ENCODE data around the gene TUBB4B. TPM values are rescaled to one million over a fixed set of nuclear protein-coding genes. Genes with fewer than 3 reads are reported as not detected.

TUBB4B gene
- polyA plus RNA-seq, 2 of the 4 experiments (the other 2 are of a cell fraction), result 256 to 671 TPM

- DNase-seq (ENCODE audit: low read depth in 1 of 2, low spot score in 1 of 2), result no peak
- FAIRE-seq, result no peak
- Histone ChIP-seq H3K9me3 (no peaks in the 10 kb centered on the region), H3K27ac (no peak overlapping the region), H3K4me3 (no peak overlapping the region), H3K4me1 (peaks cover 45% of the 10 kb centered on the region), H3K4me2 (no peak overlapping the region)
- ATAC-seq, result no peak
- whole genome bisulfite sequencing (ENCODE audit: missing lambda C conversion rate), result 87% methylated on average over 8 of the region's 8 CpGs
- TF ChIP-seq SMC3 (IDR thresholded peaks at IDR 0.05), result no peak
- TF ChIP-seq RCOR1 (IDR thresholded peaks at IDR 0.05; ENCODE audit: low read depth, low read length), result no peak
- TF ChIP-seq MAFK (IDR thresholded peaks at IDR 0.05; ENCODE audit: partially characterized antibody), result no peak
- no peak for TF ChIP-seq FOSL2 (IDR thresholded peaks at IDR 0.05)
- TF ChIP-seq FOSL2 (CRISPR knock-in tag; IDR thresholded peaks at IDR 0.05), result no peak
- TF ChIP-seq CHD2 (IDR thresholded peaks at IDR 0.05; ENCODE audit: low read length, partially characterized antibody), result no peak
- TF ChIP-seq EP300 (IDR thresholded peaks at IDR 0.05), result no peak
- POLR2A ChIA-PET, result no interaction called here
- CTCF ChIA-PET, result interaction anchor here (0.7 to 3.7 kb wide), 5 partner anchors 10 to 133 kb away, joined by 3 to 17 read pairs (median 5); partner anchors contain the start of genes RNF224 and SAPCD2
Measured at GRCh38 chr9:137202966-137203365, 38.1 kb upstream of the TUBB4B start.

DNA sequence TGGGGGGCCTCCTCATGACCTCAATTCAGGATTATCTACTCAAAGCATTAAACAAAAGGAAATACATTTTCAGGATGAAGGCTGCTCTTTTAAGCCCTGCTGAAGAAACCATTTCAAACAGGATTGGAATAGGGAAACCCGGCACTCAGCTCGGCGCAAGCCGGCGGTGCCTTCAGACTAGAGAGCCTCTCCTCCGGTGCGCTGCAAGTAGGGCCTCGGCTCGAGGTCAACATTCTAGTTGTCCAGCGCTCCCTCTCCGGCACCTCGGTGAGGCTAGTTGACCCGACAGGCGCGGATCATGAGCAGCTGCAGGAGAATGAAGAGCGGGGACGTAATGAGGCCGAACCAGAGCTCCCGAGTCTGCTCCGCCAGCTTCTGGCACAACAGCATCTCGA, 36.4 kb upstream of the TUBB4B start:
- Histone ChIP-seq H3K4me2 (peak overlapping the region; percentile 86), H3K27ac (peak overlapping the region; percentile 93 to 97), H3K4me1 (peaks cover 30% of the 10 kb centered on the region), H3K4me3 (peak overlapping the region; percentile 93), H3K9me3 (no peaks in the 10 kb centered on the region)
- FAIRE-seq (no peak), ATAC-seq (no peak), DNase-seq (ENCODE audit: low read depth in 1 of 2, low spot score in 1 of 2) (no peak)
- no peak for TF ChIP-seq CHD2 (IDR thresholded peaks at IDR 0.05; ENCODE audit: low read length, partially characterized antibody)
- POLR2A ChIA-PET, result interaction anchor here (1.0 to 1.5 kb wide), 4 partner anchors 16 to 41 kb away, joined by 3 to 4 read pairs (median 4); no protein-coding TSS in a partner anchor
- CTCF ChIA-PET, result interaction anchor here (0.8 to 4.0 kb wide), 8 partner anchors 9 to 141 kb away, joined by 3 to 24 read pairs (median 4); partner anchors contain the start of genes RNF208, RNF224 and SSNA1
- 26% methylated on average over 21 of the region's 21 CpGs for WGBS (ENCODE audit: missing lambda C conversion rate)

DNA sequence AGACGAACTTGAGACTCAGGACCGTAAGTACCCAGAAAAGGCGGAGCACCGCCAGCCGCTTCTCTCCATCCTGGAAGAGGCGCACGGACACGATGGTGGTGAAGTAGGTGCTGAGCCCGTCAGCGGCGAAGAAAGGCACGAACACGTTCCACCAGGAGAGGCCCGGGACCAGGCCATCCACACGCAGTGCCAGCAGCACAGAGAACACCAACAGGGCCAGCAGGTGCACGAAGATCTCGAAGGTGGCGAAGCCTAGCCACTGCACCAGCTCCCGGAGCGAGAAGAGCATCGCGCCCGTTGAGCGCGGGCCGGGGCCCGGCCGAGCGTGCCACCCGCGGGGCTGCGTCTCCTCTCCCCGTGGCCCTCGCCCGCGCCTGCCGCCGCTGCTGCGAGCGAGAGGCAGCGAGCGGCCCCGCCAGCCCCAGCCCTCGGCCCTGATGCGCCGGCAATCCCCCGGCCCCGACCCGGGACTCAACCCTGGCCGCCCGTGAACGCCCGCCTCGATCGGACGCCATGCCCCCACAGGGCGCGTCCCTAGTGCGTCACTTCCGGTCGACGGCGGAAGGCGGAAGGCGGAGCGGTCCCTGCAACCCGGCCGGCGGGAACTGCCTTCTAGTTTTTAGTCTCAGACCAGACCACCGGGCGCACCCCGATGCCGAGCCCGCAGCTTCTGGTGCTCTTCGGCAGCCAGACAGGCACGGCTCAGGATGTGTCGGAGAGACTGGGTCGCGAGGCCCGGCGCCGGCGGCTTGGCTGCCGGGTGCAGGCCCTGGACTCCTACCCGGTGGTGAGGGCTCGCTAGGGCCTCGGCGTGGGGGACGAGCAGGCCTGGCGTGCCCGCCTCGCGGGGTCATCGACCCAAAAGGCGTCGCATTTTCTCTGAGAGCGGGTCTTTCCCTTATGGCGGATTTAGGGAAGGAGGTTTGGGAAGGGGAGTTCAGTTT, 35.7 kb upstream of the TUBB4B start, which contains the start of the genes NDOR1 and TMEM203:
Gene NDOR1, plus strand, starts transcription at position 575 of the 944 bp plus-strand sequence. Its CDS starts 78 bp downstream, at position 653.
Gene TMEM203, minus strand, starts transcription at position 523 of the 944 bp plus-strand sequence. Its CDS starts 234 bp downstream, at position 289.
- peak within 1 kb of the TSS; percentile 93 for H3K4me3 ChIP-seq
- peaks cover 28% of the 10 kb centered on the region for H3K4me1 ChIP-seq
- ATAC-seq (peak; percentile 69 to 70), DNase-seq (ENCODE audit: low read depth in 1 of 2, low spot score in 1 of 2) (peak; percentile 84 to 91), FAIRE-seq (no peak)
- H3K27ac ChIP-seq, result peak within 1 kb of the TSS; percentile 93 to 97
- peak; percentile 71 for TF ChIP-seq E2F6 (IDR thresholded peaks at IDR 0.05; ENCODE audit: borderline replicate concordance, low read depth)
- TF ChIP-seq REST (IDR thresholded peaks at IDR 0.05), result no peak
- 0 out of 2 replicates have a peak, but pooled peaks have one; percentile 20 for TF ChIP-seq HOXB5 (CRISPR knock-in tag; IDR thresholded peaks at IDR 0.05)
- 0 out of 2 replicates have a peak, but pooled peaks have one; percentile 9 for TF ChIP-seq ESRRA (IDR thresholded peaks at IDR 0.05; ENCODE audit: borderline replicate concordance, low read length)
- peak; percentile 74 for TF ChIP-seq POLR2A (IDR thresholded peaks at IDR 0.05; ENCODE audit: low read length)
- TF ChIP-seq KDM5A (IDR thresholded peaks at IDR 0.05), result peak; percentile 95
- TF ChIP-seq, protein P1, sequence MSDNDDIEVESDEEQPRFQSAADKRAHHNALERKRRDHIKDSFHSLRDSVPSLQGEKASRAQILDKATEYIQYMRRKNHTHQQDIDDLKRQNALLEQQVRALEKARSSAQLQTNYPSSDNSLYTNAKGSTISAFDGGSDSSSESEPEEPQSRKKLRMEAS (IDR thresholded peaks at IDR 0.05), result peak; percentile 86
- TF ChIP-seq JUN (IDR thresholded peaks at IDR 0.05), result peak; percentile 77 to 93
- TF ChIP-seq RFX5 (IDR thresholded peaks at IDR 0.05), result no peak; the same call in 1 of the 2 replicates
- peak; percentile 57; the same call in 1 of the 2 replicates for TF ChIP-seq PHF8 (IDR thresholded peaks at IDR 0.05; ENCODE audit: borderline replicate concordance, low read depth)
- TF ChIP-seq BCL3 (IDR thresholded peaks at IDR 0.05), result peak; percentile 83; the same call in 1 of the 3 replicates
- TF ChIP-seq FOSL2 (IDR thresholded peaks at IDR 0.05), result no peak
- no peak for TF ChIP-seq FOSL2 (CRISPR knock-in tag; IDR thresholded peaks at IDR 0.05)
- peak within 1 kb of the TSS; percentile 86 for H3K4me2 ChIP-seq
- H3K9me3 ChIP-seq, result no peaks in the 10 kb centered on the region
- WGBS (ENCODE audit: missing lambda C conversion rate), result 4% methylated on average over 27 of the region's 98 CpGs
- ChIA-PET CTCF (interaction anchor here (0.8 to 4.0 kb wide), 7 partner anchors 10 to 32 kb away, joined by 3 to 24 read pairs (median 4); partner anchors contain the start of genes RNF208, RNF224 and SSNA1), POLR2A (interaction anchor here (1.0 to 1.5 kb wide), 5 partner anchors 16 to 42 kb away, joined by 3 to 5 read pairs (median 4); partner anchors contain the start of gene TUBB4B)

Measured in A549 (cell line).